K562 (cell line): ENCODE results near the gene PRDX2. TPM values are rescaled to one million over a fixed set of nuclear protein-coding genes. Genes with fewer than 3 reads are reported as not detected.

Experiments
- ATF1 ChIP-seq, 2 experiments: fragments of 450-650 bp in 1 of 2; IDR thresholded peaks; 2 replicates each; pipeline ENCODE4 v1.6.1; 2016; ENCODE audit warnings: missing compliant biosample characterization in 1 of 2, missing genetic modification characterization in 1 of 2
- CHAMP1 ChIP-seq: fragments of 450-650 bp; IDR thresholded peaks from 2 replicates; pipeline ENCODE4 v1.6.1; 2016; ENCODE audit warnings: mild to moderate bottlenecking
- GATA2 ChIP-seq: sonication (generic); formaldehyde crosslinking; IDR thresholded peaks from 2 replicates; pipeline ENCODE4 v1.4.0; 2020; ENCODE audit warnings: mild to moderate bottlenecking, missing genetic modification reagents
- HNRNPL ChIP-seq: fragments of 200-400 bp; formaldehyde crosslinking; IDR thresholded peaks from 2 replicates; pipeline ENCODE4 v1.6.1; 2017; ENCODE audit warnings: low read depth, mild to moderate bottlenecking, low read length
- MAFG ChIP-seq: fragments of 450-650 bp; conservative IDR thresholded peaks from 2 replicates; pipeline ENCODE4 v1.6.1; 2016; ENCODE audit warnings: missing genetic modification characterization, missing compliant biosample characterization
- MEIS2 ChIP-seq: fragments of 450-650 bp; IDR thresholded peaks from 2 replicates; pipeline ENCODE4 v1.6.1; 2014; ENCODE audit warnings: mild to moderate bottlenecking; ENCODE audit not compliant: partially characterized antibody
- MIER1 ChIP-seq: fragments of 450-650 bp; IDR thresholded peaks from 2 replicates; pipeline ENCODE4 v1.6.1; 2016; ENCODE audit warnings: antibody characterized with exemption, mild to moderate bottlenecking, low read depth
- NFE2 ChIP-seq: IDR thresholded peaks from 2 replicates; pipeline ENCODE4 v1.6.1; 2014; ENCODE audit warnings: antibody characterized with exemption, low read depth
- PHB ChIP-seq: fragments of 250-450 bp; sonication (Bioruptor Pico); IDR thresholded peaks from 2 replicates; pipeline ENCODE4 v1.5.0; 2021
- RBFOX2 ChIP-seq: fragments of 200-400 bp; formaldehyde crosslinking; IDR thresholded peaks from 2 replicates; pipeline ENCODE4 v1.6.1; 2017; ENCODE audit warnings: low read depth, mild to moderate bottlenecking, low read length, moderate library complexity
- RBM15 ChIP-seq: fragments of 200-400 bp; formaldehyde crosslinking; IDR thresholded peaks from 2 replicates; pipeline ENCODE4 v1.6.1; 2018; ENCODE audit warnings: mild to moderate bottlenecking, low read length, moderate library complexity; ENCODE audit not compliant: insufficient read depth
- THRAP3 ChIP-seq: fragments of 450-650 bp; IDR thresholded peaks from 2 replicates; pipeline ENCODE4 v1.6.1; 2016; ENCODE audit warnings: mild to moderate bottlenecking, inconsistent platforms, borderline replicate concordance
- U2AF2 ChIP-seq: fragments of 200-400 bp; formaldehyde crosslinking; optimal IDR thresholded peaks from 2 replicates; pipeline ENCODE3; 2017; ENCODE audit warnings: low read depth, mild to moderate bottlenecking, low read length
- ZNF449 ChIP-seq: fragments of 250-450 bp; sonication (Bioruptor Pico); IDR thresholded peaks from 2 replicates; pipeline ENCODE4 v1.8.0; 2022; ENCODE audit warnings: moderate library complexity, mild to moderate bottlenecking, inconsistent platforms
- ZNF655 ChIP-seq: fragments of 250-450 bp; sonication (Bioruptor Pico); IDR thresholded peaks from 2 replicates; pipeline ENCODE4 v1.5.0; 2021
- ZNF740 ChIP-seq, 3 experiments: fragments of 200-800 bp in 1 of 3; sonication (Bioruptor generic) in 1 of 3; sonication (generic) in 1 of 3; formaldehyde crosslinking in 1 of 3; IDR thresholded peaks; 2 replicates each; pipeline versions ENCODE4 v1.6.1 to v1.8.0; 2016 to 2022; ENCODE audit warnings: mild to moderate bottlenecking in 2 of 3, missing compliant biosample characterization in 2 of 3, missing genetic modification characterization in 2 of 3, missing genetic modification reagents in 1 of 3
- polyA plus RNA-seq, 8 experiments: library from polyadenylated mRNA; depleted of rRNA in 4 of 8; stranded (reverse) in 5 of 8; unstranded in 3 of 8; fragments of >200 nt; fragmentation: Nextera tagmentation in 2 of 8; fragmentation: Illumina TruSeq in 1 of 8; extraction: Ambion mirVana in 2 of 8; extraction: Trizol in 1 of 8; gene quantifications; 2 replicates each; pipeline versions ENCODE4 v1.2.1 to v1.2.3, GENCODE V29; 2011 to 2014; ENCODE audit warnings: inconsistent platforms in 1 of 8, missing spikeins in 1 of 8
- total RNA-seq, 7 experiments: library from RNA; depleted of rRNA in 6 of 7; stranded (reverse); fragments of >200 nt in 6 of 7; fragmentation: Illumina TruSeq in 2 of 7; extraction: Trizol in 2 of 7; gene quantifications; 2 replicates each; pipeline versions ENCODE4 v1.2.1 to v1.2.3, GENCODE V29; 2011 to 2021; ENCODE audit warnings: low replicate concordance in 1 of 7
- TF ChIP-seq, protein P1 (sequence below): IDR thresholded peaks from 3 replicates; pipeline ENCODE4 v1.6.1; 2011; ENCODE audit warnings: borderline replicate concordance, mild to moderate bottlenecking, moderate library complexity; ENCODE audit not compliant: insufficient read length; ENCODE audit errors: extremely low read depth

The PRDX2 gene
- total and polyA plus RNA-seq, 9 of the 15 experiments (the other 6 are each of a cell fraction or from before 2014, with no cell fraction given), result 206 to 1,183 (median 415) TPM

- no peak for TF ChIP-seq ZNF740 (CRISPR knock-in tag; IDR thresholded peaks at IDR 0.05)
- no peak for TF ChIP-seq ZNF740 (tag; IDR thresholded peaks at IDR 0.05)
- no peak for TF ChIP-seq CHAMP1
- no peak for TF ChIP-seq ZNF655
- no peak for TF ChIP-seq RBM15
- TF ChIP-seq NFE2, result peak; percentile 24; the same call in 1 of the 2 replicates
- TF ChIP-seq MIER1, result no peak
- TF ChIP-seq ATF1 (CRISPR knock-in tag; IDR thresholded peaks at IDR 0.05), result no peak; the same call in 1 of the 2 replicates
- TF ChIP-seq ATF1 (tag; IDR thresholded peaks at IDR 0.05), result peak; percentile 94
- peak; percentile 100 for TF ChIP-seq HNRNPL
- no peak for TF ChIP-seq MAFG (tag)
- no peak for TF ChIP-seq GATA2 (CRISPR knock-in tag)
- TF ChIP-seq, protein P1, sequence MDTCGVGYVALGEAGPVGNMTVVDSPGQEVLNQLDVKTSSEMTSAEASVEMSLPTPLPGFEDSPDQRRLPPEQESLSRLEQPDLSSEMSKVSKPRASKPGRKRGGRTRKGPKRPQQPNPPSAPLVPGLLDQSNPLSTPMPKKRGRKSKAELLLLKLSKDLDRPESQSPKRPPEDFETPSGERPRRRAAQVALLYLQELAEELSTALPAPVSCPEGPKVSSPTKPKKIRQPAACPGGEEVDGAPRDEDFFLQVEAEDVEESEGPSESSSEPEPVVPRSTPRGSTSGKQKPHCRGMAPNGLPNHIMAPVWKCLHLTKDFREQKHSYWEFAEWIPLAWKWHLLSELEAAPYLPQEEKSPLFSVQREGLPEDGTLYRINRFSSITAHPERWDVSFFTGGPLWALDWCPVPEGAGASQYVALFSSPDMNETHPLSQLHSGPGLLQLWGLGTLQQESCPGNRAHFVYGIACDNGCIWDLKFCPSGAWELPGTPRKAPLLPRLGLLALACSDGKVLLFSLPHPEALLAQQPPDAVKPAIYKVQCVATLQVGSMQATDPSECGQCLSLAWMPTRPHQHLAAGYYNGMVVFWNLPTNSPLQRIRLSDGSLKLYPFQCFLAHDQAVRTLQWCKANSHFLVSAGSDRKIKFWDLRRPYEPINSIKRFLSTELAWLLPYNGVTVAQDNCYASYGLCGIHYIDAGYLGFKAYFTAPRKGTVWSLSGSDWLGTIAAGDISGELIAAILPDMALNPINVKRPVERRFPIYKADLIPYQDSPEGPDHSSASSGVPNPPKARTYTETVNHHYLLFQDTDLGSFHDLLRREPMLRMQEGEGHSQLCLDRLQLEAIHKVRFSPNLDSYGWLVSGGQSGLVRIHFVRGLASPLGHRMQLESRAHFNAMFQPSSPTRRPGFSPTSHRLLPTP, result no peak
- TF ChIP-seq PHB (CRISPR knock-in tag), result no peak; the same call in 1 of the 2 replicates
- no peak for TF ChIP-seq THRAP3
- TF ChIP-seq MEIS2, result peak; percentile 68
- no peak for TF ChIP-seq ZNF449
- TF ChIP-seq U2AF2, result no peak
- TF ChIP-seq RBFOX2, result peak; percentile 79
These were observed 8.1 kb downstream of the PRDX2 start (continued) for GRCh38 chr19:12793290-12794195.
